Measurements from ENCODE around the gene U2AF2.

DNA sequence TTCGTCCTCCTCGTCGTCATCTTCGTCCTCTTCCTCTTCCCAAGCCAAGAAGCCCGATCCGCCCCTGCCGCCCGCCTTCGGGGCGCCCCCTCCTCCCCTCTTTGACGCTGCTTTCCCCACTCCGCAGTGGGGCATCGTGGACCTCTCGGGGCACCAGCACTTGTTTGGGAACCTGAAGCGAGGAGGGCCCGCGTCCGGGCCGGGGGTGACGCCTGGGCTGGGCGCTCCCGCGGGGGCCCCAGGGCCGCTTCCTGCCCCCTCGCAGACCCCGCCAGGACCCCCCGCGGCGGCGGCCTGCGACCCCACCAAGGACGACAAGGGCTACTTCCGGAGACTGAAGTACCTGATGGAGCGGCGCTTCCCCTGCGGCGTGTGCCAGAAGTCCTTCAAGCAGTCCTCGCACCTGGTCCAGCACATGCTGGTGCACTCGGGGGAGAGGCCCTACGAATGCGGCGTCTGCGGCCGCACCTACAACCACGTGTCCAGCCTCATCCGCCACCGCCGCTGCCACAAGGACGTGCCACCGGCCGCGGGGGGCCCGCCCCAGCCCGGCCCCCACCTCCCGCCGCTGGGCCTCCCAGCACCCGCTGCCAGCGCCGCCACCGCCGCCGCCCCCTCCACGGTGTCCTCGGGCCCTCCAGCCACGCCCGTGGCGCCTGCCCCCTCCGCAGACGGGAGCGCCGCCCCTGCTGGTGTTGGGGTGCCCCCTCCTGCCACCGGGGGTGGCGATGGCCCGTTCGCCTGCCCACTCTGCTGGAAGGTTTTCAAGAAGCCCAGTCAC, 40.7 kb upstream of the U2AF2 start:
- TF ChIP-seq SMC3 (IDR thresholded peaks at IDR 0.05; ENCODE audit: low read depth, low read length) (no peak), POLR2A (IDR thresholded peaks at IDR 0.05; ENCODE audit: low read depth, low read length) (no peak), CHD1 (IDR thresholded peaks at IDR 0.05; ENCODE audit: low read depth, low read length) (no peak)
- TF ChIP-seq, protein P1, sequence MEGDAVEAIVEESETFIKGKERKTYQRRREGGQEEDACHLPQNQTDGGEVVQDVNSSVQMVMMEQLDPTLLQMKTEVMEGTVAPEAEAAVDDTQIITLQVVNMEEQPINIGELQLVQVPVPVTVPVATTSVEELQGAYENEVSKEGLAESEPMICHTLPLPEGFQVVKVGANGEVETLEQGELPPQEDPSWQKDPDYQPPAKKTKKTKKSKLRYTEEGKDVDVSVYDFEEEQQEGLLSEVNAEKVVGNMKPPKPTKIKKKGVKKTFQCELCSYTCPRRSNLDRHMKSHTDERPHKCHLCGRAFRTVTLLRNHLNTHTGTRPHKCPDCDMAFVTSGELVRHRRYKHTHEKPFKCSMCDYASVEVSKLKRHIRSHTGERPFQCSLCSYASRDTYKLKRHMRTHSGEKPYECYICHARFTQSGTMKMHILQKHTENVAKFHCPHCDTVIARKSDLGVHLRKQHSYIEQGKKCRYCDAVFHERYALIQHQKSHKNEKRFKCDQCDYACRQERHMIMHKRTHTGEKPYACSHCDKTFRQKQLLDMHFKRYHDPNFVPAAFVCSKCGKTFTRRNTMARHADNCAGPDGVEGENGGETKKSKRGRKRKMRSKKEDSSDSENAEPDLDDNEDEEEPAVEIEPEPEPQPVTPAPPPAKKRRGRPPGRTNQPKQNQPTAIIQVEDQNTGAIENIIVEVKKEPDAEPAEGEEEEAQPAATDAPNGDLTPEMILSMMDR (conservative IDR thresholded peaks at IDR 0.05; ENCODE audit: low read depth, low read length) = no peak
- TF ChIP-seq, protein P2, sequence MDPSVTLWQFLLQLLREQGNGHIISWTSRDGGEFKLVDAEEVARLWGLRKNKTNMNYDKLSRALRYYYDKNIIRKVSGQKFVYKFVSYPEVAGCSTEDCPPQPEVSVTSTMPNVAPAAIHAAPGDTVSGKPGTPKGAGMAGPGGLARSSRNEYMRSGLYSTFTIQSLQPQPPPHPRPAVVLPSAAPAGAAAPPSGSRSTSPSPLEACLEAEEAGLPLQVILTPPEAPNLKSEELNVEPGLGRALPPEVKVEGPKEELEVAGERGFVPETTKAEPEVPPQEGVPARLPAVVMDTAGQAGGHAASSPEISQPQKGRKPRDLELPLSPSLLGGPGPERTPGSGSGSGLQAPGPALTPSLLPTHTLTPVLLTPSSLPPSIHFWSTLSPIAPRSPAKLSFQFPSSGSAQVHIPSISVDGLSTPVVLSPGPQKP (IDR thresholded peaks at IDR 0.05; ENCODE audit: borderline replicate concordance, low read depth, low read length) = no peak
